CD4-positive, alpha-beta T cell treated with Interleukin-17A for 1 hour (primary cell): Measurements from ENCODE around the gene LUZP1.

Source experiments
- DNase-seq: peaks from one replicate; pipeline ENCODE4 v3.0.0-alpha.2; 2020

The LUZP1 gene

DNA sequence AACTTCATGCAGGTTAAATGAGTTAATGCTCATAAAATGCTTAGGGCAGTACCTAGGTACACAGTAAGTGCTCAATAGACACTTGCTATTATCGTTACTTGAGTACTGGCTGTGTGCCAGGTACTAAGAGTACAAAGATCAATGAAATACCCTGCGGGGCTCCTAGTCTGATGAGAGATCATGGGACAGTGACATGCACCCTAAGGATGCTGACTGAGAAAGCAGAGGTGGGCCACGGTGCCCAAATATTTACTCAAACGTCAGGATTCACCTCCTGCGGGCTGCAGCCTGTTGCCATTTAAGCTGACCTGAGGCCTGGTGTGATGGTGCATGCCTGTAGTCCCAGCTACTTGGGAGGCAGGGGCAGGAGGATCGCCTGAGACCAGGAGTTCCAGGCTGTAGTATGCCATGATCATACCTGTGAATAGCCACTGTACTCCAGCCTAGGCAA, 19.8 kb upstream of the LUZP1 start:
- DNase-seq, result no peak

DNA sequence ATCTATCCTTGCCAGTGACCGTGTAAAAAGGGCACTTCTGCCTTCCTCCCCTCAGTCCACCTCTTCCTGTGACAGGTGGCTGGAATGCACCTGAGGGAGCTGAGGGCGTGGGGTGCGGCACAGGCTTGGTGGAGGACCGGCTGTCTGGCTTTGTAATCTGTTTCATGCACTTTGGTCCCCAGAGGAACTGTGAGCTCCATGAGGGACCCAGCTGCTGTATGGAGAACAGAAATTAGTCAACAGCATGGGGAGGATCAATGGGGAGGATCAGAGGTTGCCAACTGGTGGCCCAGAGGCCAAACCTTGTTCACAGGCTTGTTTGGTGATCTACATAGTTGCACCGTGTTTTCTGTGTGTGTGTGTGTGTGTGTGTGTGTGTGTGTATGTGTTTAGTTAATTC, 19.0 kb upstream of the LUZP1 start:
- no peak for DNase-seq

DNA sequence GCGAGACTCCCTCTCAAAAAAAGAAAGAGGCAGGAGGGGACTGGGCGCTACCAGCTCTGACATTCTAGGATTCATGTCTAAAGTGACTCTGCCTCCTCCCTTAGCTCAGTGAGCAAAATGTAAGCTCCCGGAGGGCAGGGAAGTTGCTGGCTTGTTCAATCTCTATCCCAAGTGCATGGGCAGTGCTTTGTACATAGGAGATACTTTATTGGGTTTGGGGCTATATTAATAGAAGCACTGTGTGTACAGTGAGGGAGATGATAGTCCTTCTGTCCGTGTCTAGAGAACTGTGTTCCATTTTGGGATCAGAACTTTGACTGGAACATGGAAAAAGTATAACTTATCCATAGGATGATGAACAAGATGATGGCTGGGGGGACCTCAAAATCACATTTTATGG, 16.7 kb upstream of the LUZP1 start:
- DNase-seq, result no peak

DNA sequence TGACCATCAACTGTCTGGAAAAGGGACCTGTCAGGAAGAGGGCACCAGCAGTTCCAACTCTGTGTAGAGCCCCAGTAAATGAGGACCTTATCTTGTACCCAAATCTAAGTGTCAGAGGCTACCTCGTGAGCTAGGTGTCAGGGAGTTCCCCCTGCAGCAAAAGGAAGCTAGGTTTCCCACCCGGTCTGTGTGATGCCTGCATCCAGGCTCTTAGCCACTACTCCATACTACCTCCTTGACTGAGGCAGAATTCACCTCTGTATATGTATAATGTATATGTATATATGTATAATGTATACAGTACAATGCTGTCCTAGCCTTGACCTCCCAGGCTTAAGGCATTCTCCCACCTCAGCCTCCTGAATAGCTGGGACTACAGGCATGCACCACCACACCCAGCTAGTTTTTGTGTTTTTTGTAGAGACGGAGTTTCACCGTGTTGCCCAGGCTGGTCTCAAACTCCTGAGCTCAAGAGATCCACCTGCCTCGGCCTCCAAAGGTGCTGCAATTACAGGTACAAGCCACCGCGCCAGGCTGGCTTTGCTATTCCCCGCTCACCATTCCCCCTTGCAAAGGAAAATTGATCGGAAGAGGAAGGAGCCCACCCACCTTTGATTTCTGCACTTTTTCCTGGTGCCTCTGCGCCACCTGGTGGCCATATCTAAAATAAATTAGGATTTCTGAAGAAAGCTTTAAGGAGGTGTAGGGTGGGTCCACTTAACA, 15.7 kb upstream of the LUZP1 start:
- DNase-seq, result peak; percentile 65

DNA sequence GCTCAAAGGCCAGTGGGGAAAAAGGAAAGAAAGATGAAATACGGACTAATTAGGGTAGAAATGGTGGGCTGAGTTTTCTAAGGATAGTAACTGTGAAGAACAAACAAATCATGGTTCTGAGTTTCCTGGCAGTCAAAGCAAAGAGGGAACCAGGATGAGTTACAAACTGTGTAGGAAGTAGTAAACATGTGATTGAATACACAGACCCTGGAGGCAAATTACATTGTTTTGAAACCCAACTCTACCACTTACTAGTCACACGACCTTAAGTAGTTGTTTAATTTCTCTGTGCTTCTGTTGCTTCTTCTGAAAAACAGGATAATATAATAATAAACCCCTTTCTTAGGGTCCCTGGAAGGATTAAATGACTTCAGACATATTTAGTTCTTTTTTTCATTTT, 11.2 kb upstream of the LUZP1 start:
- DNase-seq, result no peak

DNA sequence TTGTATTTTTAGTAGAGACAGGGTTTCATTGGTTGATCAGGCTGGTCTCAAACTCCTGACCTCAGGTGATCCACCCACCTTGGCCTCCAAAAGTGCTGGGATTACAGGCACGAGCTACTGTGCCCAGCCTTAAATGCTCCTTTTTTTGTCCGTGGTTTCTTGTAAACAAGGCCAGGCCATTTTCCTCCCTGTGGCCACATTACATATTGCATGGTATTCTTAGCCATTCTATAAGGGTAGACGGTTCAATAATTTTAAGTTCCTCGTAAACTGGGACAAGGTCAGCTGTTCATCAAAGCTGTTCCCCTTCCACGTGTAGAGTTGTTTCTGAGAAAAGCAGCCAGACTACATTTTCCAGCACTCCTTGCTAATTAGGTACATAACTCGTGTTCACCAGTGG, 10.3 kb upstream of the LUZP1 start:
- peak; percentile 18 for DNase-seq

DNA sequence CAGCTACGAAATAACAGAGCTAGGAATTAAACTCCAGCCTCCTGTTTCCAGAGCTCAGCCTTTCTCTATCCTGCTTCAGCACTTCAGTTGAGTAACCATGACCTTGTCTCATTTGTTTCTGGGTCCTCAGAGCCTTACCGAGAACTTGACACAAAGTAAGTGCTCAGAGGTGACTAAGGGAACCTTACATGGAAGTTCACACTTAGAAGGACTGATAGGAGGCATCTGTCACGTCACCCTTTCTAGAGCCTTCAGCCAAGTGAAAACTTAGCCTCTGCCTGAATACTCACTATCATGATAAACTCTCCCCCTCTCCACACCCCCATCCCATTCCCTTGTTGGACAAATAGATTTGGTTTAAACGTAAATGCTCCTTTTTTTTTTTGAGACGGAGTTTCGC, 9.8 kb upstream of the LUZP1 start:
- DNase-seq, result no peak

DNA sequence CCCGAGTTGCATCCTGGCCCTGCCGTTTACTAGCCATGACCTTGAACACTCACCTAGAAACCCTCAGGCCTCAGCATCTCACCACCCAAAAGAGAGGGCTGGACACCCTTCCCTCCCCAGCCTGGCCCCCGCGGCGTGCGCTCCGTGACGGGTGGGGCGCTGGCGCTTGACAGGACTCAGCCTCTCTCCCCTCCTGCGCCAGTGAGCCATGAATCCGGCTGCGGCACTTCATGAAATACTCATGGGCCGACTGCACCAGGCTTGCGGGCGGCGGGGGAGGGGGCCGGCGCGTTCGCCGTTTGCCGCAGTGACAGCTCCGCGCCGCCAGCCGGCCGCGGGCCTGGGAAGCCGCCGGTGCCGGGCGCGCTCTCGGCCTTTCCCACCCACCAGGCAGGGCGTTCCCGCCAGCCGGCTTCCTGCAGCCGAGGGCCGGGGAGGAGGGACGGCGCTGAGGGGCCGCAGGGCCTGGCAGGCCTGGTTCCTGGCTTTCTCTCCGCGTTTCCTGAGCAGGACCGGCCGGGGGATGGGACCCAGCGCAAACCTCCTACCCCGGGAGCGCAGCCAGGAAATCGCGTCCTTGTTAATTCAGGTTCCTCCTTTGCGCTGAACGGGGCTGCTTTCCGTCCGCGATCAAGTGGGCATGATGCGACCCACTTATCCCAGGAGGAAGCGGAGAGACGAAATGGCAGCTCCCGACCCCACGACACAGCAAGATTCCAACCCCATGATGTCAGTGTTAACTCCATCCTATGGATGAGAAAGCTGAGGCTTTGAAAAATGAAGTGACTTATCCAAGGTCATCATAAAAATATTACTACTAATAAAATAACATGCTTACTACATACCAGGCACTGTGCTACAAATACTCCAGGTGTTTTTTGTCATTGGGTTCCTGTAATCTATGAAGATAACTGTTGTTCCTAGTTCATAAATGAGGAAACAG, 9.1 kb upstream of the LUZP1 start:
- peak; percentile 48 for DNase-seq

DNA sequence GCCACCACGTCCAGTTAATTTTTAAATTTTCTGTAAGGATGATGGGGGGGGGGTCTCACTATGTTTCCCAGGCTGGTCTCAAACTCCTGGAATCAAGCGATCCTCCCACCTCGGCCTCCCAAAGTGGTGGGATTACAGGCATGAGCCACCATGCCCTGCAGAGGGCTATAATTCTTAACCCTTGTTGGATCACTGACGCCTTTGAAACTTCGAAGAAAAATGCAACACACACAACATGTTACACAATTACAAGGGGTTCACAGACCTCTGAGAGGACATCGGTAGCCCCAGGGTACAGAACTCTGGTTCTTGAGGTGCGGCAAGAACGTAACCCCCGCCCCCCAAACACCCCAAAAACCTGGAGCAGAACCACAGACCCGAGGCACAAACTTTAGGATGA, 8.4 kb upstream of the LUZP1 start:
- DNase-seq, result no peak

DNA sequence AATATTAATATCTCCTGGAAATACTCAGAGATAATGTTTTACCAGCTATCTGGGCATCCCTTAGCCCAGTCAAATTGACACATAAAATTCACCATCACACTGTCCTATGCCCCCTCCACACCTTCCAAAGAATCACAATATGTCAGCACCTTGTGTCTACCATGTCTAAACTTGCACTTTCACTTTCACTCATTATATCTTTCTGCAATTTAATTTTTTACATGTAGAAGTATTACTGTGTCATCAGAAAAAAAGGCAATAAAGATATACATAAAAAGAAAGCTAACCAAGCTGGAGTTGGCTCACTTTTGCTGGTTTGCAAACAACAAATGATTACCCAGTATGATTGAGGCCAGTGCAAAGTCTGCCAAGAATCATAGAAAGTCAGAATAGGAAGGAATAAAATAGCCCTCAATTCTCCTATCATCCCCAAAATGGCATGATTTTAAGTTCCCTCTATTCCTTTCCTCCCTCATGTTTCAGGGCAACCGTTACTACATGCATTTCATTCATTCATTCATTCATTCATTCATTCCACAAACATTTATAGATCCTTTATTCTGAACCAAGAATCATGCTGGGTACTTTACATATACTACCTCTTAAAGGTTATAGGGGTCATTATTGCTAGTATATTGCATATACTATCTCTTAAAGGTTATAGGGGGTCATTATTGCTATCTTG, 5.9 kb upstream of the LUZP1 start:
- DNase-seq, result no peak

DNA sequence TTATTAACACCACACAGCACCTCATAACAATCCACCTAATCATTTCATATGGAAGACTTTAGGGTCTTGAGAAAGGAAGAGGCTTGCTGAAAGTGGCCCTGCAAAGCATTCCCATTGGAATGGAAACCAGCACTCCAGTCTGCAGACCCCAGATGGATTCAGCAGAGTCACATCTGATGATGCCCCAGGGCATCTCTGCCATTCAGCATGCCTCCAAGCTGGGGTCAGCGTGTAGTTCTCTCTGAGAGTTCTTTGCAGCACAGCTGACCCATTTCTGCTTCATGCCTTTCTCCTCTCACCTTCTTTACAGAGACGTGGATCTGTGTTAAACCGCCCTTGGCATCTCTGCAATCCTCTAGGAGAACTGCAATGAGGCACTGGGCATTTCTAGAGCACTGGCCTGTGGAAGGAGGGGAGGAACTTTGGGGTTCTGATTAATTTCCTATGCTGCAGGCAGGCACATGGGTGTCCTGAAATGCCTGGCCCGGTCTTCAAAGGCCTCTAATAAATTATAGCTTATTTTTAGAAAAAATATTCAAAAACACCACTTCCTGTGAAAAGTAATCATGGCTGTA, 2.6 kb upstream of the LUZP1 start:
- DNase-seq, result no peak

DNA sequence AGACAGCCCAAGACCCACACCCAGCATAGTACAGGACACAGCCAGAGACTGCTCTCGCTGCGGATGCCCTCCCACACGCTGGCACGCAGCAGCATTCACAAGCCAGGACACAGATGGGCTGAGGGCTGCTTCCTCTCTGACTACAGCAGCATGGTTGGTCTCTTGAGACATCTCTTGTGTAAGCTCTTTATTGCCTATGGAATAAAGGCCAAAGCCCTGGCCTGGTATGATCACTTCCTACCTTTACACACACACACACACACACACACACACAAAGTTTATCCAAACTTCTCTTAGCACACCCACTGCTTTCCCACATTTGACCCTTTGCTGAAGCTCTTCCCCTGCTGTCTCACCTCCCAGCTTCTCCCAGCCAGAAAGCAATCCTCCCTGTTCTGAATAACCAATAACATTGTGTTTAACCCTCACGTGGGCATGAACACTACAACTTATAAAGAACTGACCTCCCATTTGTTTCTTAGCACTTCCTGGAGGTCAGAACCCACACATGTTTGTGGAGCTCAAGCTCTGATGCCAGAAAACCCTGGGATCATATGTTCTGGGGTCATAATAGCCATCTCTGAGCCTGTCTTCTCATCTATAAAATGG, 1.2 kb upstream of the LUZP1 start:
- DNase-seq, result no peak

DNA sequence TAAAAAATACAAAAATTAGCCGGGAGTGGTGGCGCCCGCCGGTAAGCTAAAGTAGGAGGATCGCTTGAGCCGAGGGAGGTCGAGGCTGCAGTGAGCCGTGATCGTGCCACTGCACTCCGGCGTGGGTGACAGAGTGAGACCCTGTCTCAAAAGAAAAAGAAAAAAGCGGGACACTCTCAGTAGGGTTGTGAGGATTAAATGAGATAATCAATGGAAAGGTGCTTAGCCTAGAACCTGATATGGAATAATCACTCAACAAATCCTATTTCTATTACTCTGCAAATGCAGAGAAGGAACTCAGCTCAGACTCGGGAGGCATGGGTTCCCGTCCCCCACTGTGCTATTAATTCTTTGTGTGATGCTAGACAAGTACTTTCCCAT, 529 bp upstream of the LUZP1 start:
- no peak for DNase-seq

DNA sequence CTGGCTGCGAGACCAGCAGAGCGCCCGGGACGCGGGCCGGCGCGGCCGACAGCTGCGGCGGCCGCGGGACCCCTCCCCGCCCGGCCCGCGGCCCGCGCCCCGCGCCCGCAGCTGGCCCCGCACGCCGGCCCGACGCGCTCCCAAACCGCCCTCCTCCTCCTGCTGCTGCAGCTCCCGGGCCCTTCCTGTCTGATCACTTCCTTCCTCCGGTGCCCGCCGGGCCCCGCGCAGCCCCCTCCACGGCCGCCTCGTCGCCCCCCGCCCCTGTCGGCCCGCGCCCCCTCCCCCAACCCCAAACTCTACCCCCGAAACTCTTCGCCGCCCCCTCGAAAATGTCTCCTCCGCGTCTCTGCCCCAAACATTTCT, 594 bp downstream of the LUZP1 start:
- DNase-seq, result peak; percentile 35

DNA sequence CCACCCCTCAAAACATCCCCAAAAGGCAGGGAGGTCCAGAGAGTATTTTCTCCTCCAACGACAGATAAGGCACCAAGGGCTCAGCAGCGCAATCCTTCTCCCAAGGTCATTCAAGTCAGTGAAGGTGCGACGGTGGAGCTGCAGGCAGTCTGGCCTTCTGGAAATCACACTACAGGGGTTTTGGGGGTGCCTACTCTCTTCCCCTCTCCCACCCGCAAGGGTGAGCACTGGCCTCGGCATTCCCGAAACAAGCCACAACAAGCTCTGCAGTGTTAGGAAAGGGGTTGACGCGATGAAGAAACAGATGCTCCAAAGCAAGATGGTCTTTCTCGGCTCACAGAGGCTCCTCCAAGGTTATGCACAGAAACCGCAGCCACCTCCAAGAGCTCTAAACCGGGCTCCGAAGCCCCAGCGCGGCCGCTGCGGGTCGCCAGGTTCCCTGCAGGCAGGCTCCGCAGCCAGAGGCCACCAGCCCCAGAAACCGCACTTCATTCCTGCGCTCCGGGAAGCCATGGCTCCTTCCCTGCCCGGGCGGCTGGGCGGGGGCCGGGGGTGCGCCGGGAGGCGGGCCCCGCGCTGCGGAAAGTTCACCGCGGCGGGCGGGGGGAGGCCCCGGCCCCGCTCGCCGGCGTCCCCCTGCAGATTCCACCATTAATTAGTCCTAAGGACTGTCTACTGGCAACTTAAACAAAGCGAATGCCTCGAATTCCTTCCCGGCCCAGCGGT, 1.1 kb downstream of the LUZP1 start:
- peak; percentile 32 for DNase-seq

DNA sequence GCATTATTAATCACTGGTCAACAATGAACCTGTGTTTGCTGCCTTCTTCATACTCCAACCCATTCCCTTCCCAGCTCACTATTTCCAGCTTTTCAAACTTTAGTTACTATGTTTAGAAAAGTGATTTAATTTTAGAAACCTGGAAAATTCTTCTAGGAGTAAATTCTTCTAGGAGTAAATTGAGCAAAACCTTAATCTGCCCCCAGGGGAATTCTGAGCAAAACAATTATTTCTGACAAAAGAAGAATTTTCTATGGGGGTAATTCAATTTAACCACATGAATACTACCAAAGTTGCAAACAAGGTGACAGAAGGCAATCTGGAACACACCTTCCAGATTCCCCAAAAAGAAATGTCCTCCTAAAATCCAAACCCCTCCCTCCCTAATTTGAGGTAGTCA, 1.8 kb downstream of the LUZP1 start:
- DNase-seq, result no peak

DNA sequence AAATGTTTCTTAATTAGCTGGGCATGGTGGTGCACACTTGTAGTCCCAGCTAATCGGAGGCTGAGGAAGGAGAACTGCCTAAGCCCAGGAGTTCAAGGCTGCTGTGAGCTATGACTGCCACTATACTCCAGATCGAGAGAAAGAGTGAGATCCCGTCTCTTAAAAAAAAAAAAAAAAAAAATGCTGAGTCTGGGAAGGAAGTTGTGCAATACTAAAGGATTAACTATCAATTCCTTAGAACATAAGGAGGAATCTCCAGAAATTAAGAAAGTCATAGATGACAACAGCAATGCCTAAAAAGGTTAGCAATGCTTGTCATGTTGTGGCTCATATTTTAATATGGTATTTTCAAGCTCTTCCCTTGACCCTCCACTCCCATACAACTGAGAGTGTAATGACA, 5.3 kb downstream of the LUZP1 start:
- DNase-seq, result no peak

DNA sequence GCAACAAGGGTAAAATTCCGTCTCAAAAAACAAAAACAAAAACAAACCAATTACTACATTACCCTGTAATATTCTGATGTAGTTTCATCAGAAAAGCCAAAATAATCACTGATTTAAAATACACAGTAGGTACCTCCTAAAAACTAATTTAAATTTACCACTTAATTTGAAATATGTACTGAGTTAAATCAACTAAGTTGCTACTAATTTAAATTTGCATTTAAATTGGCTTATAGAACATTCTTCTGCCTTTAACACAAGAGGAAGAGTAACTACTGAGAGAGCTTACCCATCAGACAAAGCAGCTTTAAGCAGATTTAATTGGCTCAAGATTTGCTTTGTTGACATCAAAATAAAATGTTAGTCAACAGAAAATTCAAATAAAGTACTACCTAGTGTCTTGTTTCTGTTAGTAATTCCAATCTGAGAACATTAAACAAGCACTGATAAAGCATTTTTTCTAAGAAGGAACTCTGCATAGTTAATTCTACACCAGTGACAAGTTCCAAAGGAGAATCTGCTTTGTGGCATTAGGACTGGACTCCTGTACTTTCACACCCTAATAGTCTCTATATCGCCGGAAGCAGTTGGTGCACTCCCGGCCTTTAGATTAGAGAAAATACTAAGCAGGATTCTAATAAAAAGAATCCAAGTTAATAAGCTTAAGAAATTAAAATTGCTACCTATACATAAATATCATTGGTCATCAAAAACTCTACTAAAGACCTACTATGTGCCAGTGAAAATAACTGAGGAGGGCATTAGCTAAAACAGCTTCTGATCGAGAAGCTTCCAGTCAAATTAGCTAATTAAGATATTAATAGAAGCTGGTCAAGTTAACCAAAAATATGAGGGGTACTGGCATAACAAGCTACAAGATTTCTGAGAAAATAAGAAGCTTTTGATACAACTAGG, 8.4 kb downstream of the LUZP1 start:
- no peak for DNase-seq

DNA sequence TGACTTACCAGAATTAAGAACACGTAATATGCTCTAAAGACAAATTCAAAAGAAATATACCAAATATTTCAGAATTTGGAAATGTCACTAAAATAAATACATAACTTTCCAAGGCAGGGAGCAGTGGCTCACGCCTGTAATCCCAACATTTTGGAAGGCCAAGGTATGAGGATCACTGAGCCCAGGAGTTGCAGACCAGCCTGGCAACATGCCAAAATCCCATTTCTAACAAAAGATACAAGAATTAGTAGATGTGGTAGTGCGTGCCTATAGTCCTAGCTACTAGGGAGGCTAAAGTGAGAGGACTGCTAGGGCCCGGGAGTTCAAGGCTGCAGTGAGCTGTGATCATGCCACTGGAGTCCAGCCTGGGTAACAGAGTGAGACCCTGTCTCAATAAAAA, 11.7 kb downstream of the LUZP1 start:
- DNase-seq, result no peak

DNA sequence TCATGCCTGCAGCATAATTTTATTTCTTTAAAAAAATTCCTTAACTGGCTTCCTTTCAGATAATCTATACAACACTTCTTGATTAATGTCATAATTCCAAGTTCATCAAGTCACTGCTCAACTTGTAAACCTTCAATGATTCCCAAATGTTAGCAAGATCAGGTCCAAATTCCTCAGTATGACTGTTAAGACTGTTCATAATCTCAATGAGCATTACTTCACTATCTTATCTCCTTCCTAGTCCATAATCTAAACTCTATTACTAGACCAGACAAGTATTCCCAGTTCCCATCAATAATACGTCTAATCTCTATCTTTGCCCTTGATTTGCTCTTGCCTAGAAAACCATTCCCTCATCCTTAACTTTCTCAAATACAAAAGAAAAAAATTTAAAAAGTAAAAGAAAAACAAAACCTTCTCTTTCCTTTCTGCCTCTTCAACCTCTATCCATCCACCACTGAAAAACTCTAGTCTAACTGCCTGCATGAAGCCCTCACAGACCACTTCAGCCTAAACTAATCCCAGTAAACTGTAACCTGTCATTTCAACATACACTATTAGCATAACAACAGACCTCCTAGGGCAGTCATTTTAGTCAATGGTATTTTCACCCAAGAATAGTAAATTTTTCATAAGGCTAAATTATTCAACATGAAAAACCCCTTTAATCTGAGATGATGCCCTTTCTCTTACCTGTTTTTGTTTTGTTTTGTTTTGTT, 15.5 kb downstream of the LUZP1 start:
- DNase-seq, result no peak
